Measurements from ENCODE around the gene IGSF22.
A peak's percentile ranks its signal among the peaks of the same experiment; 100 is the strongest.

The IGSF22 gene

GRCh38 chr11:18700872-18701271, 25.1 kb downstream of the IGSF22 start:
- no peak for TF ChIP-seq CTCF (IDR thresholded peaks at IDR 0.05)
- no peak overlapping the region for H3K4me3 ChIP-seq
- no peak for DNase-seq (ENCODE audit: low spot score)
- peak overlapping the region in 1 of 2 donors; percentile 41 for H3K27ac ChIP-seq

GRCh38 chr11:18700375-18700774, 25.6 kb downstream of the IGSF22 start:
- TF ChIP-seq CTCF (IDR thresholded peaks at IDR 0.05) = no peak
- no peak overlapping the region for H3K4me3 ChIP-seq
- H3K27ac ChIP-seq = peak overlapping the region in 1 of 2 donors; percentile 41
- DNase-seq (ENCODE audit: low spot score) = no peak

- H3K4me3 ChIP-seq = peak overlapping the region; percentile 75
- no peak for DNase-seq (ENCODE audit: low spot score)
- no peak for TF ChIP-seq CTCF (IDR thresholded peaks at IDR 0.05)
- H3K27ac ChIP-seq = peak overlapping the region in 1 of 2 donors; percentile 78
Measured at GRCh38 chr11:18699848-18700261, 26.1 kb downstream of the IGSF22 start.

- TF ChIP-seq CTCF (IDR thresholded peaks at IDR 0.05) = no peak
- H3K4me3 ChIP-seq = peak overlapping the region; percentile 75
- peak overlapping the region; percentile 77 to 78 for H3K27ac ChIP-seq
- DNase-seq (ENCODE audit: low spot score) = no peak
Measured at GRCh38 chr11:18699269-18699596, 26.8 kb downstream of the IGSF22 start.

GRCh38 chr11:18698341-18699268, 27.4 kb downstream of the IGSF22 start, which contains the start of gene TMEM86A:
TSS of gene TMEM86A (plus strand) at chr11:18698779. CDS start at chr11:18698887, 108 bp downstream.
- peak within 1 kb of the TSS; percentile 77 to 78 for H3K27ac ChIP-seq
- peak; percentile 94 for DNase-seq (ENCODE audit: low spot score)

GRCh38 chr11:18697576-18697975, 28.4 kb downstream of the IGSF22 start:
- no peak overlapping the region for H3K4me3 ChIP-seq
- peak overlapping the region in 1 of 2 donors; percentile 78 for H3K27ac ChIP-seq
- DNase-seq (ENCODE audit: low spot score) = no peak
- TF ChIP-seq CTCF (IDR thresholded peaks at IDR 0.05) = no peak

More at GRCh38 chr11:18698341-18699268, 27.4 kb downstream of the IGSF22 start, which contains the start of gene TMEM86A:
- no peak for TF ChIP-seq CTCF (IDR thresholded peaks at IDR 0.05)
- peak within 1 kb of the TSS; percentile 75 for H3K4me3 ChIP-seq

Measured in coronary artery (tissue), 2 donors.